Kidney epithelial cell (primary cell): ENCODE results near the gene FARP1. TPM values are rescaled to one million over a fixed set of nuclear protein-coding genes. Genes with fewer than 3 reads are reported as not detected.

ENCODE experiments used
- DNase-seq: peaks from one replicate; pipeline ENCODE4 v3.0.0-alpha.2; 2010; ENCODE audit warnings: low read depth
- H3K27me3 ChIP-seq: 2 replicates; pipeline ENCODE4 v1.6.0; 2011; ENCODE audit warnings: low read length; ENCODE audit not compliant: control insufficient read depth, insufficient read depth
- H3K36me3 ChIP-seq: 2 replicates; pipeline ENCODE4 v1.5.1; 2011; ENCODE audit warnings: low read length; ENCODE audit not compliant: control insufficient read depth, insufficient read depth
- H3K4me3 ChIP-seq: 2 replicates; pipeline ENCODE4 v1.5.1; 2011; ENCODE audit warnings: low read depth, mild to moderate bottlenecking, control low read depth, low read length
- total RNA-seq: library from RNA; depleted of rRNA; stranded (reverse); fragments of >200 nt; gene quantifications from 2 replicates; pipeline ENCODE4 v1.2.3, GENCODE V29; 2015
- TF ChIP-seq, protein P1 (sequence below): IDR thresholded peaks from 2 replicates; pipeline ENCODE4 v1.5.1; 2011; ENCODE audit warnings: mild to moderate bottlenecking, moderate library complexity, low read length, control low read depth, inconsistent platforms; ENCODE audit not compliant: insufficient read depth, poor library complexity, severe bottlenecking

Gene FARP1
- total RNA-seq, 1 donor from 2014 or later = 135 TPM

DNA sequence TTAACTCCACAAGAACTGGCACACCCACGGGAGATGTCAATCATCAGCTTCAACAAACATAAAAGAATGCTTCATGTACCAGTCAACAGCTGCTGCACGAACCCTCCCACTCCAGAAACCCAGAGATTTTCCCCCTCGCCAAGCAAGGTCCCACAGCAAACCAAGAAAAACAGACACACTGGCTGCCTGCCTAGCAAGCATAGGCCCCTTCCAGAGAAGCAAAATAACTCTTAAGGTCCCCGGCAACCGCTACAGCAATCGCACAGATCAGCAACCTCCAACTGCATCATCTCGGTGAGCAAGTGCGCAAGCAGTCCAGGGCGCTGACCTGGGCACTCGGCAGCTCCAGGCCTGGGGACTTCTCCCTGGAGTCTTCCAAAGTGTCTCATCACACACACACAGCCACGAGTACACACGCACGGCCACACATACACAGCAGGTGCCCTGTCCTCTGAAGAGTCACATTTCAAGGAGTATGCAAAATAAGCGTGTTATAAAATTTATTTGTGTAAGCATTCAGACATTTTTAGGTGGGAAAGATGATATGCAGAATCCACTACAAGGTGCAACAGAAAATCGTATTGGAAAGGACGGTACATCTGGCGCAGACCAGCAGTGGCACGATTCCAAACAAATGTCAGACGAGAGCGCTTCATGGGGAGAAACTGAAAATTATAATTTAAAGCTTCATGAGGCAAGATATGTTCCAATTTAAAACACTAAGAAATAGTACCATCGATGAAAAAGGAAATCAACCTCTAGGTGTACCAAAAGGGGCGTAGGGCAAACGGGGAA, 309.0 kb downstream of the FARP1 start:
- H3K4me3 ChIP-seq = no peak overlapping the region
- H3K27me3 ChIP-seq = no peaks in the 10 kb centered on the region
- TF ChIP-seq, protein P1, sequence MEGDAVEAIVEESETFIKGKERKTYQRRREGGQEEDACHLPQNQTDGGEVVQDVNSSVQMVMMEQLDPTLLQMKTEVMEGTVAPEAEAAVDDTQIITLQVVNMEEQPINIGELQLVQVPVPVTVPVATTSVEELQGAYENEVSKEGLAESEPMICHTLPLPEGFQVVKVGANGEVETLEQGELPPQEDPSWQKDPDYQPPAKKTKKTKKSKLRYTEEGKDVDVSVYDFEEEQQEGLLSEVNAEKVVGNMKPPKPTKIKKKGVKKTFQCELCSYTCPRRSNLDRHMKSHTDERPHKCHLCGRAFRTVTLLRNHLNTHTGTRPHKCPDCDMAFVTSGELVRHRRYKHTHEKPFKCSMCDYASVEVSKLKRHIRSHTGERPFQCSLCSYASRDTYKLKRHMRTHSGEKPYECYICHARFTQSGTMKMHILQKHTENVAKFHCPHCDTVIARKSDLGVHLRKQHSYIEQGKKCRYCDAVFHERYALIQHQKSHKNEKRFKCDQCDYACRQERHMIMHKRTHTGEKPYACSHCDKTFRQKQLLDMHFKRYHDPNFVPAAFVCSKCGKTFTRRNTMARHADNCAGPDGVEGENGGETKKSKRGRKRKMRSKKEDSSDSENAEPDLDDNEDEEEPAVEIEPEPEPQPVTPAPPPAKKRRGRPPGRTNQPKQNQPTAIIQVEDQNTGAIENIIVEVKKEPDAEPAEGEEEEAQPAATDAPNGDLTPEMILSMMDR = no peak
- H3K36me3 ChIP-seq = peaks cover 6% of the 10 kb centered on the region
- DNase-seq = no peak

DNA sequence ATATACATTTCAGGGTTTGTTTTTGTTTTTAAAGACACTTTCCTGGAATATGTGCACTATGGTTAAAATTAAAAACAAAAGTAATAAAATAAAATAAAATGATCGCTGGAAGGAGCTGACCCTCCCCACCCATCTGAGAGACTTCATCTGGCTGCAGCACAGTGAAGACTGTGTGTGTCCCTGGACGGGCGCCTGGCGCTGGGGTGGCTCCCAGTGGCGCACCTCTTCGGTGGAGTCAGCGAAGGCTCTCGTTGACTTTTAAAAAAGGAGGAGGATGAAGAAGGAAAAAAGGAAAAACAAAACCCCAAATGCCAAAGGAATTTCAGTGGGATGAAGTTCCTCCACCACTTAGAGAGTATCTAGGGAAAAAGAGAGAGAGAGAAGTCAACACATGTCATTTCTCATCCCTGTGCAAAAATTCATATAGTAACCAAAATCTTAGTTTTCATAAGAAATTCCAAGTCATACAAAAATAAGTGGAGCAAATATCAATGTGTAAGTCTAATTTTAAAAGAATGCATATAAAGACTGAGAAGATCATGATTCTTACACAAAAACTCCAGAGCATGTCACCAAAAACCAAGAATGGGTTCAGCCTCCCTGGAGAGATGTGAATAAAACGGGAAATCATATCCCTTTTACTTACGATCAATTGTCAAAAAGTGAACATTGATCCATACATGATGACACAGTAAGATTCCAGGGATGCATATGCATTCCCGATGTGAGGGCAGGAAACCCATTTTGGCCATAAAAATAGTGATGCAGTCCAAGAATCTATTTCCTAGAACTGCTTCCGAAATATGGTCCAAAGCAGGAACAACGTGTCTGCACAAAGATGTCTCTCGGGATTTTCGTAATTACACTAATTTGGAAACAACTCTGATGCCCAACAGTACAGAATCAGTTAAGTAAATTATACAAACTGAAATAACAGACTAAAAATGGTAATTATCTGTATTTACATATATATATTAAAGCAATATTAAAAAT, 310.3 kb downstream of the FARP1 start:
- DNase-seq = no peak
- Histone ChIP-seq H3K27me3 (no peaks in the 10 kb centered on the region), H3K4me3 (no peak overlapping the region), H3K36me3 (peaks cover 4% of the 10 kb centered on the region)
- TF ChIP-seq, protein P1 = no peak

DNA sequence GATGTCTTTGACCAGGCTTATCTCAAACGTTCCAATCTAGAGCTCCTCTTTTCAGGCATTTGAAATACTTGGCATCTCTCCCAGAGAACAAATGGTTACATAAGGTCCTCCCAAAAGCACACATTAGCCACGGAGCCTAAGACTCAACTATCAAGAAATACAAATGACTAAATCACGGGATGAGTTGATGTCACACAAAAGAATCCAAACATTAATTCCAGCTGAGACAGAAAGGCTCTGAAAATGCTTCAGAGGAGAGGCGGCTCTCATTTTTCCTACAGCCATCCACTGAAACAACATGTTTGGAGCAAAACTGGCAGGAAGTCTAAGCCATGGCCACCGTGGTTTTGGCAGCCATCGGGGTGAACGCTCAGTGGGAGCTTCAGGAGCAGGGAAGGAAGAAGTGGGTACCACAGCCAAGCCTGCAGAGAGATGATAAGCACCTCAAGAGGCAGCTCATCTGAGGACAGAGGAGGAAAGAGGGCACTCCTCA, 311.5 kb downstream of the FARP1 start:
- H3K27me3 ChIP-seq = no peaks in the 10 kb centered on the region
- no peak for DNase-seq
- peaks cover 2% of the 10 kb centered on the region for H3K36me3 ChIP-seq
- TF ChIP-seq, protein P1 = no peak
- H3K4me3 ChIP-seq = no peak overlapping the region

DNA sequence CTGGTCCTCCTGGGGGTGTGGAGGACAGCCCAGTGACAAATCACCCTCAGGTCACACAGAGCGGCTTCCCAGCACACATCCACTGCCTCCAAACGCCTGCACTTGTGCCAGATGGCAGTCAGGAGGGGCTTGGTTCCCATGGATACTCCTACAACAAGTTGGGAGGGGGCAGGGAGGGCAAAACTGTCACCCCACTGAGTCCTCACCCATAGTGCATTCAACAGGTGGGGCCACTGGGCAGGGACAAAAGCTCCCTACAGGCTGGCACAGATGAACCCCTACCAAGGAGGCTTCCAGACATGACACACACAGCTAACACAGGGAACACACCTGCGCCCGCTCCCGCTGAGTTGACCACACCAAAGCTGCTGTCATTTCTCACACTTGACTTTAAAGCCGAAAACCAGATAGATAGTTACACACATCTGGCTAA, 313.5 kb downstream of the FARP1 start:
- H3K27me3 ChIP-seq = no peaks in the 10 kb centered on the region
- no peak for DNase-seq
- peaks cover 1% of the 10 kb centered on the region for H3K36me3 ChIP-seq
- TF ChIP-seq, protein P1 = no peak
- H3K4me3 ChIP-seq = no peak overlapping the region

DNA sequence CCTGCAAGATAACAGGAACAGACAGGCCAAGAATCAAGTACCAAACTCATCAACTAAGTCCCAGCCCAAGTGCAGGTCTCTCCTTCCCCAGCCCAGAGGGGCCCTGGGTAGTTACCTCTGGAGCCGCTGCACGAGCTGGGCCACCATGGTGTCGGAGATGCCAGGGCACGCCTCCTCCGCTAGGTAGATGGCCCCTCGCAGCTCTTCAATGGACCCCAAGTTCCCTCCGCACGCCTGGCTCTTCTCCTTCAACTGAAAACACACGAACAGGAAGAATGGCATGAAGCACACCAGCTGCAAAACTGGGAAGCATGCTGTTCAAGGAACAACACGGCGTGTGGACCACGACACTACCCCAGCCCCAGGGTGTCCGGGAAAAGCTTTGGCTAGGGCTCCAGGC, 314.2 kb downstream of the FARP1 start:
- H3K27me3 ChIP-seq = no peaks in the 10 kb centered on the region
- H3K4me3 ChIP-seq = no peak overlapping the region
- peaks cover 1% of the 10 kb centered on the region for H3K36me3 ChIP-seq
- DNase-seq = no peak
- TF ChIP-seq, protein P1 = no peak
